SK-N-MC (cell line): ENCODE measurements around the gene ID2.

Source experiments
- DNase-seq: peaks from one replicate; pipeline ENCODE4 v3.0.0-alpha.2; 2011; ENCODE audit warnings: low read depth, low spot score
- H3K27ac ChIP-seq: fragments of 200-600 bp; sonication (generic); 2 replicates; pipeline ENCODE4 v1.5.1; 2016; ENCODE audit warnings: mixed run types
- H3K36me3 ChIP-seq: fragments of 200-600 bp; sonication (generic); 2 replicates; pipeline ENCODE4 v1.6.1; 2017; ENCODE audit warnings: antibody characterized with exemption, low read length, mixed read lengths; ENCODE audit not compliant: insufficient read depth
- H3K4me3 ChIP-seq: fragments of 200-600 bp; sonication (generic); 2 replicates; pipeline ENCODE4 v1.5.1; 2016
- H3K9ac ChIP-seq: fragments of 200-600 bp; sonication (generic); 2 replicates; pipeline ENCODE4 v1.8.0; 2017; ENCODE audit warnings: mixed run types, mixed read lengths; ENCODE audit not compliant: insufficient read length
- H3K9me3 ChIP-seq: fragments of 200-600 bp; sonication (generic); 2 replicates; pipeline ENCODE4 v1.6.1; 2017; ENCODE audit warnings: low read depth, mild to moderate bottlenecking, antibody characterized with exemption, low read length, moderate library complexity, mixed read lengths
- EZH2 ChIP-seq: fragments of 200-600 bp; sonication (generic); IDR thresholded peaks from one replicate; pipeline ENCODE4 v1.6.1; 2017; ENCODE audit warnings: antibody characterized with exemption
- FOXP2 ChIP-seq: optimal IDR thresholded peaks from 2 replicates; pipeline ENCODE3; 2011; ENCODE audit warnings: mild to moderate bottlenecking, moderate library complexity; ENCODE audit not compliant: insufficient read depth; ENCODE audit errors: extremely low read length, control extremely low read depth
- POLR2AphosphoS5 ChIP-seq: IDR thresholded peaks from 2 replicates; pipeline ENCODE4 v1.6.1; 2012; ENCODE audit warnings: mild to moderate bottlenecking, low read depth, low read length, borderline replicate concordance

Gene ID2

GRCh38 chr2:8638327-8638726 lies 43.5 kb upstream of the ID2 start:
- no peak overlapping the region for H3K27ac ChIP-seq
- no peak overlapping the region for H3K4me3 ChIP-seq
- TF ChIP-seq FOXP2 (no peak), EZH2 (no peak), POLR2AphosphoS5 (no peak)
- H3K36me3 ChIP-seq, result no peaks in the 10 kb centered on the region
- no peak overlapping the region for H3K9ac ChIP-seq
- H3K9me3 ChIP-seq, result no peaks in the 10 kb centered on the region
- no peak for DNase-seq

GRCh38 chr2:8639122-8639635 lies 42.7 kb upstream of the ID2 start:
- H3K4me3 ChIP-seq, result no peak overlapping the region
- TF ChIP-seq POLR2AphosphoS5, result no peak
- TF ChIP-seq EZH2, result no peak
- no peaks in the 10 kb centered on the region for H3K9me3 ChIP-seq
- DNase-seq, result no peak
- no peak overlapping the region for H3K27ac ChIP-seq
- H3K36me3 ChIP-seq, result no peaks in the 10 kb centered on the region
- no peak overlapping the region for H3K9ac ChIP-seq

GRCh38 chr2:8640498-8640897 lies 41.4 kb upstream of the ID2 start:
- no peak overlapping the region for H3K9ac ChIP-seq
- no peak overlapping the region for H3K4me3 ChIP-seq
- H3K36me3 ChIP-seq, result no peaks in the 10 kb centered on the region
- no peak for TF ChIP-seq EZH2
- no peak for TF ChIP-seq POLR2AphosphoS5
- no peak for TF ChIP-seq FOXP2
- no peaks in the 10 kb centered on the region for H3K9me3 ChIP-seq
- no peak overlapping the region for H3K27ac ChIP-seq
- no peak for DNase-seq

- no peaks in the 10 kb centered on the region for H3K9me3 ChIP-seq
- TF ChIP-seq EZH2 (no peak), POLR2AphosphoS5 (no peak), FOXP2 (no peak)
- no peak for DNase-seq
- no peak overlapping the region for H3K4me3 ChIP-seq
- no peaks in the 10 kb centered on the region for H3K36me3 ChIP-seq
- H3K27ac ChIP-seq, result no peak overlapping the region
- H3K9ac ChIP-seq, result no peak overlapping the region
These were observed 40.4 kb upstream of the ID2 start for GRCh38 chr2:8641301-8641965.

- Histone ChIP-seq H3K9ac (no peak overlapping the region), H3K27ac (no peak overlapping the region), H3K36me3 (no peaks in the 10 kb centered on the region), H3K9me3 (no peaks in the 10 kb centered on the region), H3K4me3 (no peak overlapping the region)
- TF ChIP-seq EZH2, result no peak
- TF ChIP-seq POLR2AphosphoS5, result no peak
- TF ChIP-seq FOXP2, result no peak
- no peak for DNase-seq
These were observed 39.3 kb upstream of the ID2 start for GRCh38 chr2:8642366-8643068.

GRCh38 chr2:8643250-8643995 lies 38.4 kb upstream of the ID2 start:
- DNase-seq, result no peak
- Histone ChIP-seq H3K36me3 (no peaks in the 10 kb centered on the region), H3K4me3 (no peak overlapping the region), H3K27ac (no peak overlapping the region), H3K9me3 (no peaks in the 10 kb centered on the region), H3K9ac (no peak overlapping the region)
- TF ChIP-seq FOXP2, result no peak
- no peak for TF ChIP-seq EZH2
- no peak for TF ChIP-seq POLR2AphosphoS5

- TF ChIP-seq POLR2AphosphoS5 (no peak), EZH2 (no peak), FOXP2 (no peak)
- no peak for DNase-seq
- Histone ChIP-seq H3K9ac (no peak overlapping the region), H3K9me3 (no peaks in the 10 kb centered on the region), H3K4me3 (no peak overlapping the region), H3K27ac (no peak overlapping the region), H3K36me3 (no peaks in the 10 kb centered on the region)
These were observed 37.9 kb upstream of the ID2 start for GRCh38 chr2:8643996-8644356.

GRCh38 chr2:8644605-8645175 lies 37.2 kb upstream of the ID2 start:
- no peaks in the 10 kb centered on the region for H3K9me3 ChIP-seq
- no peaks in the 10 kb centered on the region for H3K36me3 ChIP-seq
- no peak for TF ChIP-seq FOXP2
- no peak for TF ChIP-seq EZH2
- TF ChIP-seq POLR2AphosphoS5, result no peak
- H3K4me3 ChIP-seq, result no peak overlapping the region
- no peak overlapping the region for H3K9ac ChIP-seq
- H3K27ac ChIP-seq, result no peak overlapping the region
- DNase-seq, result no peak
